Measurements from ENCODE around the gene DUSP28.

DUSP28 gene

GRCh38 chr2:240588669-240589068 is 28.5 kb downstream of the DUSP28 start:
- no peak overlapping the region for H3K4me3 ChIP-seq (replicated peaks; ENCODE audit: low read depth, low read length)
- DNase-seq (ENCODE audit: low read depth), result no peak
- TF ChIP-seq CTCF (IDR thresholded peaks at IDR 0.05; ENCODE audit: low read length, missing control alignments), result no peak

- no peak overlapping the region for H3K4me3 ChIP-seq (replicated peaks; ENCODE audit: low read depth, low read length)
- TF ChIP-seq CTCF (IDR thresholded peaks at IDR 0.05; ENCODE audit: low read length, missing control alignments), result no peak
- DNase-seq (ENCODE audit: low read depth), result no peak
Observed at GRCh38 chr2:240589375-240589774, 29.2 kb downstream of the DUSP28 start.

- TF ChIP-seq CTCF (IDR thresholded peaks at IDR 0.05; ENCODE audit: low read length, missing control alignments), result no peak
- DNase-seq (ENCODE audit: low read depth), result no peak
- no peak overlapping the region for H3K4me3 ChIP-seq (replicated peaks; ENCODE audit: low read depth, low read length)
Observed at GRCh38 chr2:240589850-240590525, 29.8 kb downstream of the DUSP28 start.

- no peak overlapping the region for H3K4me3 ChIP-seq (replicated peaks; ENCODE audit: low read depth, low read length)
- no peak for DNase-seq (ENCODE audit: low read depth)
- TF ChIP-seq CTCF (IDR thresholded peaks at IDR 0.05; ENCODE audit: low read length, missing control alignments), result no peak
Observed at GRCh38 chr2:240590681-240591111, 30.5 kb downstream of the DUSP28 start.

- H3K4me3 ChIP-seq (replicated peaks; ENCODE audit: low read depth, low read length), result no peak overlapping the region
- no peak for DNase-seq (ENCODE audit: low read depth)
- no peak for TF ChIP-seq CTCF (IDR thresholded peaks at IDR 0.05; ENCODE audit: low read length, missing control alignments)
Observed at GRCh38 chr2:240591226-240591625, 31.1 kb downstream of the DUSP28 start.

GRCh38 chr2:240591784-240592183 is 31.6 kb downstream of the DUSP28 start:
- DNase-seq (ENCODE audit: low read depth), result no peak
- H3K4me3 ChIP-seq (replicated peaks; ENCODE audit: low read depth, low read length), result no peak overlapping the region

More at GRCh38 chr2:240591784-240592183, 31.6 kb downstream of the DUSP28 start:
- no peak for TF ChIP-seq CTCF (IDR thresholded peaks at IDR 0.05; ENCODE audit: low read length, missing control alignments)
